Measurements from ENCODE around the gene AHI1.

The AHI1 gene

DNA sequence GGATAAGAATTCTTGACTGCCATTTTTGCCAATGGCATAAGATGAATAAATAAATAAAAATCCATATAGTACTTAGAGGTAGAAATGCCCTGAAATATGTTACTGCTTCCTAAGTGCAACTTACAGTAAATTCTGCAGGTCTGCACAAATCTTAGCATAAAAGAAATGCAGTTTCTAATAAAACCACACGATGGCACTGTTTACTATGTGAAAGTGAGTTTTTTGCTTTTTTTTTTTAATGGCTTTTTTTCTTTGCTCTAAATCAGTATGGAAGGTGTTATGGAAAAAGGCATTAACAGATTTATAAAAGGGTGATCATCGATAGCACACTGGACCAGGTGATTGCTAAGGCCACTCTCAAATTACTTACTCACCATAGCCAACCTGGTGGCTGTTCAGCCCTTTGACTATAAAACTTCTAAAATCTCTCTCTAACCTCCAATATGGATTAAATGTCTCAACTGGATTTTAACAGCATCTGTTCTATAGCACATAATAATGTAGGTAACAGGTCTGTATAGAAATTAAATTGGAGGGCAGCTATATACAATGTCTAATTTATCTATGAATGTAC lies 45.8 kb downstream of the AHI1 start:
- DNase-seq (ENCODE audit: low read depth): no peak

DNA sequence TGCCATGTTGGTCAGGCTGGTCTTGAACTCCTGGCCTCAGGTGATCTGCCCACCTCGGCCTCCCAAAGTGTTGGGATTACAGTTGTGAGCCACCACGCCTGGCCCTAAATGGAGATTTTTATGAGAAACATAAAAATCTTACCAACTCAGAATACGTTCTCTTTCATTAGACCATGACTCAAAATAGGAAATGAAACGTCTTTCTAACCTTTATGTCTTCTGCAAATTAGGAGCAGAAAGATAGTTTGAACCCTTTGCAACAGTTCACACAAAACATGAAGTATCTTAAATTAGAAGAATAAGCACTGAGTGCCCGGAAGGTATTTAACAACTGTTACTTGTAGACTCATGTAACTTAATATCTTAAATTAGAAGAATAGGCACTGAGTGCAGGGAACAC lies 48.3 kb downstream of the AHI1 start:
- DNase-seq (ENCODE audit: low read depth): no peak

DNA sequence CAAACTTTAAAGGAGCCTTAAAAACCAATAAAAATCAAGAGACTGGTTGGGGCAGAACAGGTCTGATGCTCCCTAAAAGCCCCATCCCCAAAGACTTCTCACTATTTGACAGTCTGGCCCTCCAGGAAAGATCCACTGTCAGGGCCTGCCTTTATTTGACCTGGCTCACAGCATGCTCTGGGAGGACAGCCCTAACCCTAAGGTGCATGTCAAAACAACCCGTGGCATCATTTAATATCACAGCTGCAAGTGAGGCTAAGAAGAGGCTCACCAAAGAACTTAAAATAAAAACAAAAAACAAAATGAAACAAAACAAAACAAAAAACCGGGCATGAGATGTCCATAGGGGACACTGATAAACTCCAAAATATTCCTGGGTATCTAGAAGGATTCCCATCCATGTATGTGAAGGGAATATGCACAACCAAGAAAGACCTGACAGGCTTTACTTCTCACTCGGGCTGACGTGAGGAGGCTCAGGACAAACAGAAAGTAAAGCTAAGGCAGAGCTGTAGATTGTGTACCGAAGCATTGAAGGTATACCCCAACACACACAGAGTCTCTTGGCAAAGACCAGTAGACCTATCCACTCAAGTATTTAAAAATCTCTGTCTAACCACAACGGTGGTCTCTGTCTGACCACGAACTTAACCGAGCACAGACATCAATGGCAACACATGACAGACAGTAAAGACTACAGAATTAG lies 57.3 kb downstream of the AHI1 start:
- no peak for DNase-seq (ENCODE audit: low read depth)

DNA sequence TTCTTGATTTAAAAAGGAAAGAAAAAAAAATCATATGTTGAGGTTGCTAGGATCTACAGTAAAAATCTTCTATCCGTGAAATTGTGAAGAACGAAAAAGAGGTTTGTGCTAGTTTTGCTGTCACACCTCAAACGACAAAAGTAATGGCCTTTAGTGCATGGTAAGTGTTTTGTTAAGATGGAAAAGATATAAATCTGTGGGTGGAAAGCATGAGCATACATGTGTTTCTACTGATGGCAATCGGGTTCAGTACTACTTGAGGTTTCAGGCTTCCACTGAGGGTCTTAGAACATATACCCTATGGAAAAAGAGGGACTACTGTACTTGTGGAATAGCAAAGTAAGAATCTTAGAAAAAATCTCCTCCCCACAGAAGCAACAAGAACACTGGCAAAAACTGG lies 58.0 kb downstream of the AHI1 start:
- no peak for DNase-seq (ENCODE audit: low read depth)

DNA sequence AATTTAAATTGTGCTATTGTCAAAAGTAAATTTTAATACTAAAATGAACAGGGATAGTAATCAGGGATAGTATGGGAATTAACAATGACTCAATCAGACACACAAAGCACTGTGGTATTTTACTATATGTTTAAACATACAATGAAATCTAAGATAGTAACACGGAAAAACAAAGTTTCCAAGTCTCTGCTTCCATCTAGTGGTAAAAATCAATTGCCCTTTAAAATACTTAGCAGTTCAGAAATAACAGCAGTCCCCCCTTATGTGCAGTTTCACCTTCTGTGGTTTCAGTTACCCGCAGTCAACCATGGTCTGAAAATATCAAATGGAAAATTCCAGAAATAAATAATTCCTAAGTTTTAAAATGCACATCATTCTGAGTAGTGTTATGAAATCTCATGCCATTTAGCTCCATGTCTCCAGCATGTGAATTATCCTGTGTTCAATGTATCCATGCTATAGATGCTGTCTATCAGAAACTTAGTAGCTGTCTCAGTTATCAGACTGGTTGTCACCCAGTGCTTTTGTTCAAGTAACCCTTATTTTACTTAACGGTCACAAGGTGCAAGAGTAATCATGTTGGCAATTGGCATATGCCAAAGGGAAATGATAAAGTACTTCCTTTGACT lies 58.5 kb downstream of the AHI1 start:
- no peak for DNase-seq (ENCODE audit: low read depth)

DNA sequence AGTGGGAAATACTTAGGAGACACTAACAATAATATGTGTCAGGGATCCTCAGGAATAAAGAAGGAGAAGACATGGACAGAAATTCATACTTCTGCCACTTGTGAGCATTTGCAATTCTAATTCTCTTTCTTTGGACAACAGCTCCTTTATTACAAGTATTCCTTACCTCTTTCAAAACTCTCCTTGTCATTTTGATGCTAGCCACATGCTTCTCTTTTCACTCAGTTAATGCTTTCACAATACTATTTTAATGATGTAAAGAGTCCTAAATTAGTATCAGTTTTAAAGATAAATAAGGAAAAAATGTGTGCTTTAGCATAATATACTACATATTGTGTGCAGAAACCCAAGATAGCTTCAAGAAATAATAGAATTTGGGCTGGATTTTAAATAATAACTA lies 62.5 kb downstream of the AHI1 start:
- DNase-seq (ENCODE audit: low read depth): no peak

DNA sequence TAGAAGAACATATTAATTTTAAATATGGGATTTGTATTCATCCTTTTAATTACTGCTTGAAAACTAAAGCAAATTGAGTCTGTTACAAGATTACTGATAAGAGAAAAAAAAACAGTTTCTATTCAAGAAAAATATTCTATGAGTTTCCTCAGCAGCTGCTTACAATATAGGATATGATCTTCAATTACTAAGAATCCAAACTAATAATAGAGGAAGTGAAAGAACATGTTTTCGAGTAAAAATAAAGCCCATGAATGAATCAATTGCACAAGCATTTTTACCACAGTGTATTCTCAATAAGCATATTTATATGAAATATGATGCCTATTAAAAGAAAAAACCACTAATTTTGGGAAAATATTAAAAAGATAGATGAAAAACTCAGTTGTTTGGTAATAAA lies 63.4 kb downstream of the AHI1 start:
- DNase-seq (ENCODE audit: low read depth): no peak

DNA sequence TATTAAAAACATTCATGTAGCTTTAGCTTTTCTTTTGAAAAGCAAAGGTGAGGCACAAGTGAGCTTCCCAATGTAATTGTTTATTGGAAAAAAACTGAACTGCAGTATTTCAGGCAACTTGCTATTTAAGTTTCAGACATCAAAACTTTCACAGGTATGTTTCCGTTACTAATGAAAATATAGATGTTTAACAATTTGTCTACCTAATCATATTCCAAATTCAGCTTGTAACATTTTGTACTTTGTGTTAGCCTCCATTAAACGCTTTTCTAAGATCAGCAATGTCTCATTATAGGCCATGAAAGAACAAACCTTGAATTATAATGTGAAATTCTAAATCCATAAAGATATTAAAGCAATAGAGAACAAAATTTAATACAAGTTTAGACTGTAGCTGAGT lies 69.5 kb downstream of the AHI1 start:
- DNase-seq (ENCODE audit: low read depth): no peak

DNA sequence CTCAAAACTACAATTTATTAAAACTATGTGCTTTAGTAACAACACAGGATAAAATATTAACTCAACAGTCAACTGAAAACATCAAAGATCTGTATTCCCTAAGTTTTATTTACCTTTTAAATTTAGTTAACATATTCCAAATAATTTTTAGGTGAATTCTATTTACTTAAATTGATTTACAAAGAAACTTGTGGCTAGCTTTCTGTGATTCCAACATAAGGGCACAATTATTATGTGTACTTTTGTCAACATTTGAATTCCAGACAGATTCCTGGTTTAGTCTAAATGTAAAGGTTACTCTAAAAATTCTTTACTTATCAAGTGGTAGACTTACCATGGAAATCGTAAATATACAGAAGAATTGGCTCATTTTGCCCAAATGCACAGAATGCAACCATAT lies 70.7 kb downstream of the AHI1 start:
- DNase-seq (ENCODE audit: low read depth): no peak

DNA sequence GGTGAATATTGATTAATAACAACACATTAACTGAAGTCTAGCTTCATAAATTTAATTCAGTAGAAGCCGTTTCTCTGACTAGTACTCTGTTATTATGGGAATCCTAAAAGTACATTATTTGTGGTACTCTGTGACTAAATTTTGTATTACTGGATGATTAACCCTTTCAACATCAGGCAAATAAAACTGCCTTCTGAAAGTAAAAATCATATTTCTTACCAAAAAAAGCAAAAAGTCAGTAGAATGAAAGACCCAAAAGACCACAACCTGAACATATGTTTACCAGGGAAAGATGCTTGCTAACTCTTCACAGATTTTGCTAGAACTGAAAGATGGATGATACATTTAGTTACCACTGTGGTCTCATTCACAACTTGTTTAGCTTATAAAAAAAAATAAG lies 73.2 kb downstream of the AHI1 start:
- DNase-seq (ENCODE audit: low read depth): no peak

DNA sequence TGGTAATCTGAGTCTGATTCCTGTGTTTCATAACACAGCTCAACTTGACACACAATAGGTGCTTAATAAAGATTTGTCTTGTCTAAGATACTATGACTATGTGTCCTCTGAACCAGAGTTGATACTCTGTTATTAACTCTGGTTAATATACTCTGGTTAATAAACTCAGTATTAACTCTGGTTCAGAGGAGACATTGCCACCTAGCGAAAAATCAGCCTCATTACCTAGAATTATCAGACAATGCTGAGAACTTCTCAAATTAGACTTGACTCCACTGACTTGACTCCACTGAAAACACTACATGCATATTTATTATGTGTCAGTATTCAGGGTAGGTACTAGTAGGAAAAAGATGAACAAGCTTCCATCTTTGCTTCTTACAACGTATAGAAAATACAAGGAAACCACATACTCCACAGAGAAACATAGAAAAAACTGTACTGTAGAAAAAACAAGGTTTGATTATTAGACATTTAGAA lies 73.9 kb downstream of the AHI1 start:
- no peak for DNase-seq (ENCODE audit: low read depth)

DNA sequence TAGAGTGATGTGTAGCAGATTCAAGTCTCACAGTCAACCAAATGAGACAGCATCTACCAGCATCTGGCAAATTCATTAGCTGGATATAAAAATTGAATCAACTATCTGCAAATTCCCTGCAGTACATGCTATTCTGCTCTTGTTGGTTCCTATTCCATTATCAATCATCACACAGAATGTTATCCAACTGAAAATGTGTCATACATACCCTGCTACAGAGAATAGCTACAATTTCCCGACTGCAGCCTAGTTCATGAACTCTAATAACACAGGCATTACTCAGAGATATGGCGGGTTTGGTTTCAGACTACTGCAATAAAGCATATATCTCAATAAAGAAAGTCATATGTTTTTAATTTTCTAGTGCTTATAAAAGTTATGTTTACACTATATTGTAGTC lies 78.4 kb downstream of the AHI1 start:
- no peak for DNase-seq (ENCODE audit: low read depth)

DNA sequence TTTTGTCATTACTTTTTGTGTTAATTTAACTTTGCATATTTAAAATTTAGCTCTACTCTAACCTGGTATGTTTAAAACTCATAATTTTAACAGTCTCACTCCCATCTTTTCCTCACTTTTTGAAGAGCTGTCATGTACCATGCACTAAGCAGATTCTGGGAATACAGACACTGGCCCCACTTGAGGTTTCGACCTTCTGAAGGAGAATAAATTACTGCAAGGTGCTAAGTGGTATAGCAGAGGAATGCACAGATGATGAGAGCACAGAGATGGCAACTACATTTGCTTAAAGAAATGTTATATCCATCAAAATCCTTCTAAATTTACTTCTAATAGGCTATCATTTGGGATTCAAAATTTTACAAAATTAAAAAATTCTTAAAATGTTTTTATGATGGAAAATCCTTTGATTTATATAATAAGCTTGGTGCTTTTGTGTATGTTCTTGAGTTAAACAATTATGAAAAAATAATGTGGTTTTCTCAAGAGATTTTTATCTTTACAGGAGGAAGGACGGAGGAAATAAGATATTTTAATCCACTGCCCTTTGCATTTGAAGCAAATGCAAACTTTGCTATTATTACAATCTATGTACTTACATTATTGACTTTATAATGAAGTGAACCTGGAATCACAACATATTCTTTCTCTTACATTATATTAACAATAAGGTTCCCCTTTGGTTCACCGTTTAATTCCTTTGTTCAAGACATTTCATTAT lies 79.3 kb downstream of the AHI1 start:
- no peak for DNase-seq (ENCODE audit: low read depth)

DNA sequence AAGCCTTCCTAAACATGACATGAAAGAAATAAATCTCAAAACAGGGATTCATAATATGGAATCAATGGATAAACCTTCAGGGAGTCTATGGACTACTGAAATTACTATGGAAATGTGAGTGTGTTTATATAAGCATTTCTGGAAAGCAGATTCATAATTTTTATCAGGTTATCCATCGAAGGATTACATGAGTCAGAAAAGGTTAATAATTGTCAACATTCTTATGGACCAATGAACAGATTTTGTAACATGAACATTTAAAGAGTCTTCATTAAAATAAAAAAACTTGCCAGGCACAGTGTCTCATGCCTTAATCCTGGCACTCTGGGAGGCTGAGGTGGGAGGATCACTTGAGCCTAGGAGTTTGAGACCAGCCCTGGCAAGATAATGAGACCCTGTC lies 84.8 kb downstream of the AHI1 start:
- DNase-seq (ENCODE audit: low read depth): no peak

DNA sequence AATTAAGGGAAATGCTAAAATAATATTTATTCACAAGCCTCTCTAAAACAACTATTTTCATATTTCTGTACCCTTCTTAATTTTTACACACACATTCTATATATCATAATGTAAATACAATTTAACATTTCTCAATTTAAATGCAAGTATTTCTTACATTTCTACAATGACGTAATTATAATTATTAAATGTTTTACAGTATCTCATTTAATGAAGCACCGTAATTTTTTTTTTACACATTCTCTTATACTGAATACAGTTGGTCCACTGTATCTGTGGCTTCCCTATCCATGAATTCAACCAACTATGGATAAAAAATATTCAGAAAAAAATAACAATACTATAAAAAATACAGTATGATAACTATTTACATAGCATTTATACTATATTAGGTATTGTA lies 85.7 kb downstream of the AHI1 start:
- no peak for DNase-seq (ENCODE audit: low read depth)

DNA sequence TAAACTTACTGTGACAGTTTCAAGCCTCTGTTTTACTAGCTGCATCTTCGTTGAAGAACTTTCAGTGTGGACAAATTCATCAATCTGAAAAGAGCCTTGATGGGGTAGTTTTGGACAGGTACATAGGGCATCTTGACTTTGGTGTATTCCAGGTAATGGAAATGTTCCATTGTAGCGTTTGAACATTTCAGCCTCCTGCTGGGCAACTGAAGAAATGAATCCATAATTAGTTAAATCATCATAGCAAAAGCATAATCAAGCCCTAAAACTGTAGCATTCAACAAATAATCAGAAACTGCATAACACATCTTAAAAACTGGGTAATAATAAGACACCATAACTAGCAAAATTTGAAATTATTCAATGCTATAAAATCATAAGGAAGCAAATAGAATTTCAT lies 86.2 kb downstream of the AHI1 start:
- no peak for DNase-seq (ENCODE audit: low read depth)

DNA sequence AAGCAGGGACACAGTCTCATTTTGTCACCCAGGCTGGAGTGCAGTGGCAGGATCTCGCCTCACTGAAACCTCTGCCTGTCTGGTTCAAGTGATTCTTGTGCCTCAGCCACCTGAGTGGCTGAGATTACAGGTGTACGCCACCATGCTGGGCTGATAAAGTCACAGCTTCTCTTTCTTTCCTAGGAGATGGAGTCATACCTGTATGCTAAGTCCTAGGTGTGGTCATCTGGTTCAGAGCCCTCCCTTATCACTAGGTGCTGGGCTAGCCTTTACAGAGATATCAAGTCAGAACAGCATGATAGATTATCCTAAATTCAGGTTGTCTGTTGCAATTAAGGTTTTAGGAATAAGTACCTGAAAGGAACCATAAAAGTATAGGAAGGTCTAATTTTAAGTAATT lies 86.7 kb downstream of the AHI1 start:
- no peak for DNase-seq (ENCODE audit: low read depth)

DNA sequence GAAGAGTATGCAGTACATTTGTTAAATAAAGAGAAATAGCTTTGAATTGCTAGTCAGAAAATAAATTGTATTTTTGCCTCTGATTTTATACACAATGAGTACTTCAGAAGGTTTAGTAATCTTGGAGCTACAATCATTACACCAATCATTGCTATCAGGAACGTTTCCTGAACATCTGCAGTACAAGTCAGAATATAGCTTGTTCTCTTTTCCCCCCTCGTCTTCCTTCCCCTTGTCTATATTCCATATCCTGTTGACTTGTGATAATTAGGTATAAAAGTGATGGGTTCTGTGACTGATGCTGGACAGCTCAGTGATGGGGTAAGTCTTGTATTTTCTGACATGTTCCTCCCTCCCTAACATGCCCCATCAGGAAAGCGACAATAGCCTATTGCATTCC lies 94.0 kb downstream of the AHI1 start:
- no peak for DNase-seq (ENCODE audit: low read depth)

DNA sequence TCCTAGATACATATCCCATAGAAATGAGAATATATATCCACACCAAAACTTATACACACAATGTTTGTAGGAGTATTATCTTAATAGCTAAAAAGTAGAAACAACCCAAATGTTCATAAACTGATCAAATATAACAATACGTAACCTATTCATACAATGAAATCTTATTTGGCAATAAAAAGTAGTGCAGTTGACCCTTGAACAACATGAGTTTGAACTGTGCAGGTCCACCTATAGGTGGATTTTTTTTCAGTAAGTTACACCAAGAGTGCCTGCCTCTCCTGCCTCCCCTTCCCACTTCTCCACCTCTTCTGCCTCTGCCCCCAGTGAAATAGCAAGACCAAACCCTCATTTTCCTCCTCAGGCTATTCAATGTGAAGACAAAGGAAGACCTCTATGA lies 95.2 kb downstream of the AHI1 start:
- DNase-seq (ENCODE audit: low read depth): no peak

DNA sequence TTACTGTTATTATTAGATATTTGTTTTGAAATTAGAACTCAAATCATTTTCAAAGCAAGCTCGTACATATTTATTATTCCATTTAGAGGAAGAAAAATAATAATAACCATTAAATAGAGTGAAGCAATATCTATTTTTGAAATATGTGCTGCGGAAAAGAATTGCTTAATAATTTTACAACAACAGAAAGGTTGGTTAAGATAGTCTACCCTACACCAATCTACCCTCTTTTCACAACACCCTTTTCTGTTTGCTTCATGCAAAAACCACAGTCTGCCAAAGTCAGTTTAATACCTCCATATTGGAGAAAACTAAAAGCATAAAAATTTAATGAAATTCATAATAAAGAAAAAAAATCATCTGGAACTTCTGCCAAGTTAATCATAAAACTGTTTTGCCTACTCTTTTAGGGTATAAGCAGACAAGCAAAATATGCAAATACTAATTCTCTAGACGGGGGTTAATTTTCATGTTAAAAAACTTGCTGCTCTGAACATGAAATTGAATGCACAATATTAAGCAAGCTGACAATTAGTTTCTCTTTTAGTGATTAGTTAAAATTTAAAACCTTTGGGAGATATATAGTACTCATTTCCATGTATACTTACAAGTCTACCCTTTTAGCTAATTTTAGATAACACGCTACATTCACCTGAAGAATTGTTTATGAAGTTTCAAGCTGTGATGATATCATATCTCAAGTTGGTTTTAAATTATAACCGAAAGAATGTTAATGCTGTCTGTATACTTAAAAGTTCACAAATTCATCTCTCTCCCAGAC lies 100.2 kb downstream of the AHI1 start:
- DNase-seq (ENCODE audit: low read depth): no peak

DNA sequence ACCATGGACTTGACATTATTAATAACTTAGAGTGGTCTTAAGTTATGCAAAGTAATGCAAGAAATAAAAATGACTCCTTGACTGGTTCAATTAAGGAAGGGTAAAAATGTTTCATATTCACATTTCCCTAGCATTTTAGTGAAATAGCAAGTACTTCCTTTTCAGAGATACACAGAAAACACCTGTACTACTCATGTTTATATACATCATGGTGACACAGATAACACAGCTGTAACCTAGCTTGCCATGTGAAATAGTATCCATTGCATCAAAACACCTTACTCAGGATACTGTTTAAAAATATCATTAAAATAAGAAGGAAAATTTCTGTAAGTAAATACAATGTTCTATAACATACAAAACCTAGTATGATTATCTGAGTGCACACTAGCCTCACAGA lies 102.4 kb downstream of the AHI1 start:
- DNase-seq (ENCODE audit: low read depth): no peak

DNA sequence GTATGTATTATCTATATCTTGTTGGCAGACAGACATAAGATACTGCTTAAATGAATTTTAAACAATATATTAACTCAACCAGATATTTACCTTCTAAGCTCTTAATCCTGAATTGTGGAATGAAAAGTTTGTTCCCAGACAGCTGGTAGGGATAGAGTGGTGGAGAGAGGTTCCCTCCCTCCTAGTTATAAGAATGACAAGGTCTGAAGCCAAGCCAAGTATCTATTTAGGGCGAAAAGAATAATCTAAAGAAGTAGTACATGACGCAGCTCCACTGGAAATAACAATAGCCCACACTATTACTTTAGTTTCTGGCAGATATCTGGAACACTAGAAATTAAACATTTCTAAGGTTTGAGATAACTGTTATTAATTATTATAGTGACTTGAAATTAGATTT lies 104.3 kb downstream of the AHI1 start:
- no peak for DNase-seq (ENCODE audit: low read depth)

Data from stimulated activated CD8-positive, alpha-beta memory T cell treated with anti-CD3 and anti-CD28 coated beads, Interleukin-12 subunit alpha, Interleukin-12 subunit beta, amount 100 ng/mL, for 4 hours (primary cell).